Measurements from ENCODE around the gene NOL4L.

DNA sequence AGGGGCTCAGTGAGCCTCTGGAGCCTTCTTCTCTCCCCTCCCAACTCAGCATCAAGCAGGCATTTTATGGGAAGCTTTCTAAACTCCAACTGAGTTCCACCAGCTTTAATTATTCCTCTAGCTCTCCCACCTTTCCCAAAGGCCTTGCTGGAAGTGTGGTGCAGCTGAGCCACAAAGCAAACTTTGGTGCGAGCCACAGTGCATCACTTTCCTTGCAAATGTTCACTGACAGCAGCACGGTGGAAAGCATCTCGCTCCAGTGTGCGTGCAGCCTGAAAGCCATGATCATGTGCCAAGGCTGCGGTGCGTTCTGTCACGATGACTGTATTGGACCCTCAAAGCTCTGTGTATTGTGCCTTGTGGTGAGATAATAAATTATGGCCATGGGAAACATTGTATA is 148.2 kb downstream of the NOL4L start:
- TF ChIP-seq, protein P1, sequence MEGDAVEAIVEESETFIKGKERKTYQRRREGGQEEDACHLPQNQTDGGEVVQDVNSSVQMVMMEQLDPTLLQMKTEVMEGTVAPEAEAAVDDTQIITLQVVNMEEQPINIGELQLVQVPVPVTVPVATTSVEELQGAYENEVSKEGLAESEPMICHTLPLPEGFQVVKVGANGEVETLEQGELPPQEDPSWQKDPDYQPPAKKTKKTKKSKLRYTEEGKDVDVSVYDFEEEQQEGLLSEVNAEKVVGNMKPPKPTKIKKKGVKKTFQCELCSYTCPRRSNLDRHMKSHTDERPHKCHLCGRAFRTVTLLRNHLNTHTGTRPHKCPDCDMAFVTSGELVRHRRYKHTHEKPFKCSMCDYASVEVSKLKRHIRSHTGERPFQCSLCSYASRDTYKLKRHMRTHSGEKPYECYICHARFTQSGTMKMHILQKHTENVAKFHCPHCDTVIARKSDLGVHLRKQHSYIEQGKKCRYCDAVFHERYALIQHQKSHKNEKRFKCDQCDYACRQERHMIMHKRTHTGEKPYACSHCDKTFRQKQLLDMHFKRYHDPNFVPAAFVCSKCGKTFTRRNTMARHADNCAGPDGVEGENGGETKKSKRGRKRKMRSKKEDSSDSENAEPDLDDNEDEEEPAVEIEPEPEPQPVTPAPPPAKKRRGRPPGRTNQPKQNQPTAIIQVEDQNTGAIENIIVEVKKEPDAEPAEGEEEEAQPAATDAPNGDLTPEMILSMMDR (optimal IDR thresholded peaks at IDR 0.05 in 1 of 3, IDR thresholded peaks at IDR 0.05 in 1 of 3, conservative IDR thresholded peaks at IDR 0.05 in 1 of 3; ENCODE audit: extremely low read depth in 1 of 3, insufficient read depth in 2 of 3, low read length in 3 of 3), result no peak
- no peak for TF ChIP-seq EZH2 (IDR thresholded peaks at IDR 0.05; ENCODE audit: low read length)

All from keratinocyte (primary cell).